Fibroblast of pulmonary artery (primary cell): ENCODE measurements around the gene GCHFR.

Experiments
- DNase-seq: peaks from one replicate; pipeline ENCODE4 v3.0.0-alpha.2; 2010; ENCODE audit warnings: low read depth
- H3K4me3 ChIP-seq: replicated peaks from 2 replicates; pipeline ENCODE4 v1.5.1; 2011; ENCODE audit warnings: low read depth, mild to moderate bottlenecking, control low read depth, low read length, moderate library complexity
- TF ChIP-seq, protein P1 (sequence below): IDR thresholded peaks from 2 replicates; pipeline ENCODE4 v1.5.1; 2011; ENCODE audit warnings: mild to moderate bottlenecking, control low read depth, low read length, inconsistent platforms; ENCODE audit errors: missing control alignments

Gene GCHFR

DNA sequence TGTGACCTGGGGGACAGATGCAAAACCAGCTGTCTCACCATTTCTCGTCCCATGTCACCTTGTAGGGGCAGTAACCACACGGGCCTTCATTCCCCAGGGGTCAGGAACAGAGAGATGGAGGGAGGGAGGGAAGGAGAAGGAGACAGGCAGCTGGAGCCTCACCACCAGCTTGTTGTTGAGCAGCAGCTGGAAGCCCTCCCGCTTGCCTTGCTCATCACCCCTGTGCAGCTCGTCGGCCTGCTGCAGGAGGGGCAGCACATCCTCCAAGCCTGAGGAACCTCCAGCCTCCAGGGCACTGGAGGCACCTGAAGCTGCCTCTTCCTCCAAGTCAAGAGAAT lies 19.1 kb upstream of the GCHFR start:
- TF ChIP-seq, protein P1, sequence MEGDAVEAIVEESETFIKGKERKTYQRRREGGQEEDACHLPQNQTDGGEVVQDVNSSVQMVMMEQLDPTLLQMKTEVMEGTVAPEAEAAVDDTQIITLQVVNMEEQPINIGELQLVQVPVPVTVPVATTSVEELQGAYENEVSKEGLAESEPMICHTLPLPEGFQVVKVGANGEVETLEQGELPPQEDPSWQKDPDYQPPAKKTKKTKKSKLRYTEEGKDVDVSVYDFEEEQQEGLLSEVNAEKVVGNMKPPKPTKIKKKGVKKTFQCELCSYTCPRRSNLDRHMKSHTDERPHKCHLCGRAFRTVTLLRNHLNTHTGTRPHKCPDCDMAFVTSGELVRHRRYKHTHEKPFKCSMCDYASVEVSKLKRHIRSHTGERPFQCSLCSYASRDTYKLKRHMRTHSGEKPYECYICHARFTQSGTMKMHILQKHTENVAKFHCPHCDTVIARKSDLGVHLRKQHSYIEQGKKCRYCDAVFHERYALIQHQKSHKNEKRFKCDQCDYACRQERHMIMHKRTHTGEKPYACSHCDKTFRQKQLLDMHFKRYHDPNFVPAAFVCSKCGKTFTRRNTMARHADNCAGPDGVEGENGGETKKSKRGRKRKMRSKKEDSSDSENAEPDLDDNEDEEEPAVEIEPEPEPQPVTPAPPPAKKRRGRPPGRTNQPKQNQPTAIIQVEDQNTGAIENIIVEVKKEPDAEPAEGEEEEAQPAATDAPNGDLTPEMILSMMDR: no peak
- no peak overlapping the region for H3K4me3 ChIP-seq
- no peak for DNase-seq

- no peak overlapping the region for H3K4me3 ChIP-seq
- DNase-seq: peak; percentile 86
- TF ChIP-seq, protein P1: no peak
These were observed 16.9 kb upstream of the GCHFR start for GRCh38 chr15:40746916-40747418.

DNA sequence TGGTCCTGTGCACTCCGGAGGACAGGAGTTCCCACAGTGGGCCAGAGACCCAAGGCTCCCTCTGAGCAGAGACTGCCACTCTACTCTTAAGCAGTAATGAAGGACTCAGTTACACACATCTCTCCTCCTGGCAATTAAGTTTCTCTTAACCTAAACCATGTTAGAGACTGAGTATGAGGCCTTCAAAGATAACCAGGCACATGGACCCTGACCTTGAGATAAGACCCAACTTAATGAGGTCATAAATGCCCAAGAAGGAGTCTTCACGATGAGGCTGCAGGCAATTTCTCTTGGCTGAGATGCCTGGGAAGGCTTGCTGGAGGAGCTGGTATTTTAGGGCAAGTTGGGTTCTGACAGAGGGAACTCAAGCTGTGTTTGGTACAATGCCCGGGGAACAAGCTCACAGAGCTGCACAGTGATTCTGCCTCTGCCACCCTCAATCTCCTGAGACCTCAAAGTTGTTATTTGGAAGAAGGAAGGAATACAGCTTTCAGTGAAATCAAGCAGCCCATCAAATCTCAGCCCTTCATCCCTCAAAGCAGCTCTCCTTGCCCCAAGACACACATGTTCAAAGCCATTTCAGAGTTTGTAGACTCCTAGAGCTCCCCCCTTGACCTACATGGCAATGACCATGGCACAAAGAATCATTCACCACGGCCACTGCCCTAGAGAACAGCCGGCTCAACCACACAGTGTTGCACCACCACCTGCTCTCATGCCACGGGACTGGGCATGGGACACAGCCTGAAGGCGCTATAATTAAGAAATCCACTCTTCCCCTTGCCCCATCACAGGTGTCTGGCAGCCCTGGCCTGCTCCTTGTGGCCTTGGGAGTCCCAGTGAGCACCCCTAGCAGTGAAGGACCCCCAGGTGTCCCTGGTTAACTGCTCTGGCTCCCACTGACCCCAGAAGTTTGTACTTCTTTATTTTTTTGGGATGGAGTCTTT lies 15.9 kb upstream of the GCHFR start:
- TF ChIP-seq, protein P1: no peak
- no peak overlapping the region for H3K4me3 ChIP-seq
- no peak for DNase-seq

- DNase-seq: no peak
- TF ChIP-seq, protein P1: no peak
- H3K4me3 ChIP-seq: no peak overlapping the region
These were observed 14.7 kb upstream of the GCHFR start for GRCh38 chr15:40749151-40749630.

GRCh38 chr15:40750885-40751284 lies 13.0 kb upstream of the GCHFR start:
- no peak for DNase-seq
- TF ChIP-seq, protein P1: no peak
- H3K4me3 ChIP-seq: no peak overlapping the region

DNA sequence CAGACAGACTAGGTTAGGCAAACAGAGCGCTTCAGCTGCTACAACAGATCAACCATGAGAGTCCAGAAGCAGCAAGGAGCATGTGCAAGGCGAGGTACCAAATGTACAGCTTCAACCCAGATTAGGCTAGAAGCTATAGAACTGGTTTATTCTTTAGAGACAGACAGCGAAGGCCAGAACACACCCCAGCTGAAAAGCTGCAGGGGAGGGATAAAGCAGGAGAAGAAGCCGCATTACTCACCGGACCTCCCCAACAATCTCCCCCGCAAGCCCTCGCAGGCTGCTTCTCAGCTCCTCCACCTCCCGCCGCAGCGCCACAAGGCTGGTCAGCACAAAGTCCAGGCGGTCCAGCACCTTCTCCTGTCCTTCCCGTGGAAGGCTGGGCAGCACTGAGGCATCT lies 12.1 kb upstream of the GCHFR start:
- TF ChIP-seq, protein P1: no peak
- no peak overlapping the region for H3K4me3 ChIP-seq
- no peak for DNase-seq
